ENCODE data around the gene THG1L.
"Not testable (repeated sequence)": the region's sequence is repeated elsewhere in the genome, so short reads cannot be mapped to it uniquely, and the experiment has no call there.

Gene THG1L

DNA sequence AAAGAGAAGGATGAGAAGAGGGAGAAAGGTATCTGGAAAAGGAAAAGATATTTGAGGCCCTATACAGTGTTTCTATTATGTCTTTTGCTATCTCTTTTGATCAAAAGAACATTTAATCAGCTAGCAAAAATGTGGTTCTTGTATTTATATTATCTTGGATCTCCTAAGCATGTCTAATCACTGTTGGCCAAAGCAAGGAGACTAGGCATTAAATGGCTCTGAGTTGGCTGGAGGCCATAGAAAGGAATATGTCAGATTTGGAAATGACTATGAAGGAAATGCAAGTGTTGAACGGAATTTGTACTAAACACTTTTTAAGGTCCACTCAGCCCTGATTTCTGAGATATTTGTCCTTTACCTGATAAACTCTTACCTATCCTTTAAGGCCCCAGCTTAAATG lies 22.4 kb upstream of the THG1L start:
- WGBS: 100% methylated on average over 1 of the region's 1 CpG
- no peaks in the 10 kb centered on the region for H3K27me3 ChIP-seq (ENCODE audit: insufficient read depth, low read length)
- no peak overlapping the region for H3K9ac ChIP-seq (ENCODE audit: low read depth, low read length)
- H3K4me3 ChIP-seq (ENCODE audit: low read length): no peak overlapping the region
- H3K36me3 ChIP-seq (ENCODE audit: insufficient read depth, low read length): no peaks in the 10 kb centered on the region
- no peaks in the 10 kb centered on the region for H3K4me1 ChIP-seq (ENCODE audit: insufficient read depth, low read length)
- no peak overlapping the region for H3K27ac ChIP-seq (ENCODE audit: low read depth, low read length)
- H3K9me3 ChIP-seq (ENCODE audit: insufficient read depth, low read depth, low read length): no peaks in the 10 kb centered on the region

DNA sequence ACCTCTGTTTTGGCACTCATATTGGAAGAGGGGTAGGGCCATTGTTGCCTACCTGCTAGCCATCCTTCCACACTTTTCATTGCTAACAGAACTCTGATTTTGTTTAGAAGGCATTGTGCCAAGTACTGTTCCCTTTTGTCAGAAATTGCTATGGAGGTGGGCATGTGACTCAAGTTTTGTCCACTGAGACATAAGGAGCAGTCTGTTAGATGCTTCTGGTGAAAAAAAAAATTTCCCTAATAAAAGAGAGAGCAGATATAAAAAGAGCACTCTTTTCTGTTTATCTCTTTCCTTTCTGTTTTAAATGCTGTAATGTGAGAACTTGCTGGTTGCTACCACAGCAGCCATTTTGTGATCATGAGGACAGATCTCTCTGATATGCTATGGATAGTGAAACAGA lies 21.9 kb upstream of the THG1L start:
- no peak overlapping the region for H3K27ac ChIP-seq (ENCODE audit: low read depth, low read length)
- H3K9me3 ChIP-seq (ENCODE audit: insufficient read depth, low read depth, low read length): no peaks in the 10 kb centered on the region
- no peaks in the 10 kb centered on the region for H3K36me3 ChIP-seq (ENCODE audit: insufficient read depth, low read length)
- no peak overlapping the region for H3K9ac ChIP-seq (ENCODE audit: low read depth, low read length)
- H3K4me1 ChIP-seq (ENCODE audit: insufficient read depth, low read length): no peaks in the 10 kb centered on the region
- H3K27me3 ChIP-seq (ENCODE audit: insufficient read depth, low read length): no peaks in the 10 kb centered on the region
- H3K4me3 ChIP-seq (ENCODE audit: low read length): no peak overlapping the region

DNA sequence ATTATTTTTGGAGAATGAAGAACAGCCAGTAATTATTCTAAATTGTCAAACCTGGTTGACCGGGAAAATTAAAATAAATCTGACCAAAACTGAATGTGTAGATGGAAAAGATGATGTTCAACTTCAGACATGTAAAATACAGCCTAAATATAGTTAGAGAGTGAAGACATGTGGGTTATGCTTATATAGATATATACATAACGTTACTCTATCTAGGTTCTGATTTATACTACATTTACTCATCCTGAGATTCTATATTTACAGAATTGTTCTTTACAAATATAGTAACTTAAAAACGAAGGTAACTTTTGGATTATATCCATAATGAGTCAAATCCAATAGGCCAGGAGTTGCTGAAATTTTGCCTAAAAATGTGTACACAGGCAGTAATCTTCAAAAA lies 20.8 kb upstream of the THG1L start:
- Histone ChIP-seq H3K27ac (ENCODE audit: low read depth, low read length) (no peak overlapping the region), H3K27me3 (ENCODE audit: insufficient read depth, low read length) (no peaks in the 10 kb centered on the region), H3K9ac (ENCODE audit: low read depth, low read length) (no peak overlapping the region), H3K4me3 (ENCODE audit: low read length) (no peak overlapping the region), H3K9me3 (ENCODE audit: insufficient read depth, low read depth, low read length) (no peaks in the 10 kb centered on the region), H3K36me3 (ENCODE audit: insufficient read depth, low read length) (no peaks in the 10 kb centered on the region), H3K4me1 (ENCODE audit: insufficient read depth, low read length) (no peaks in the 10 kb centered on the region)
- 92% methylated on average over 1 of the region's 3 CpGs for WGBS

DNA sequence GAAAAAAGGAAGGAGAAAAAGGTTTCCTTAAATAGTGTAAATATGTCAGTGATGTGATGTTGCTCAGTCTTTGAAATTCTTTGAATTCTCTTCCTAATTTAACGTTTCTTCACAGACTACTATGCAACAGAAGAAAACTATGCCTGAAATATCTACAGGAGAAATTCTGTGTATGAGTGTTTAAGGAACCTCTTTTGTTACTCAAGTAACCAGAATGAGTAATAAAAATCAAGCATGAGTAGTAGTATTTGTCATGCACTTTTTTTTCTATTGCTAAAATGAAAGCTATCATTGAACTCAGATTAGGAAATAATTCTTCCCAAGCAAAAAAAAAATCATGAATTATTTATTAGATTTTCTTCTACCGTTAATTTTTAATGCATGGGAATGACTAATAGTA lies 20.3 kb upstream of the THG1L start:
- no peak overlapping the region for H3K9ac ChIP-seq (ENCODE audit: low read depth, low read length)
- WGBS: no CpG with 5 or more reads among the region's 2 CpGs

DNA sequence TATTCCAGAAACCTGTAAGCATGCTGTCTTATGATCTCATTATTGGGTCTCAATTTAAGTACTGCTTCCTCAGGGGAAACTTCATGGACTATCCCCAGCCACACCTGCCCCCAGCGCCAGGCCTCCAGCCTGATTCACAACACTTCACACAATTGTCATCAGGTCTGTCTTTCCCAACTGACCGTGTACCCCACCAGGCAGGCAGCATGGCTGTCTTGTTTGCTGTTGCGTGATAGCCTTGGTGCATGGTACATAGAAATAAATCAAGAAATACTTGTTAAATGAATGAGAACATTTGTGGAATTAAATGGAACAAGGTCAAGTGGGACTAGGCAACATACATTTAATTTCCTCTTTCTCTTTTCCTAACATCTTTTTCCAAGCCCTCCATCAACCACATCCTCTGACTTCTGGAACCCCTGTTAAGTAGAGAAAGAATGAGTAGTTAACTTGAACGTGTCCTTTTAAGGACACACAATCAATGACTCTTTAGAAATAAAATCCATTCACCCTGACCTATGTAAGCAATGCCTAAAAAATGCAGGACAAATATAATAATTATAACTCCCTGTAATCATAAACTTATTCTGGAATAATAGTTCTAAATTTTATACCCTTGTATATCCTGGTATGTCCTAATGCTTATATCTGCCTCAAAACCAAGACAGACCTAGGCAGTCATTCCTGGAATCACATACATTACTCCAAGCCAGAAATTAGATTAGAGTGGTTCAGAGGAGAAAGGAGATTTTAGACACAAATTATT lies 17.2 kb upstream of the THG1L start:
- no peak overlapping the region for H3K27ac ChIP-seq (ENCODE audit: low read depth, low read length)
- WGBS: 96% methylated on average over 3 of the region's 4 CpGs
- H3K27me3 ChIP-seq (ENCODE audit: insufficient read depth, low read length): no peaks in the 10 kb centered on the region
- no peak overlapping the region for H3K4me3 ChIP-seq (ENCODE audit: low read length)
- H3K36me3 ChIP-seq (ENCODE audit: insufficient read depth, low read length): no peaks in the 10 kb centered on the region
- H3K9me3 ChIP-seq (ENCODE audit: insufficient read depth, low read depth, low read length): no peaks in the 10 kb centered on the region
- no peak overlapping the region for H3K9ac ChIP-seq (ENCODE audit: low read depth, low read length)
- no peaks in the 10 kb centered on the region for H3K4me1 ChIP-seq (ENCODE audit: insufficient read depth, low read length)

More for the DNA sequence above, 20.3 kb upstream of the THG1L start:
- Histone ChIP-seq H3K4me1 (ENCODE audit: insufficient read depth, low read length) (no peaks in the 10 kb centered on the region), H3K9me3 (ENCODE audit: insufficient read depth, low read depth, low read length) (no peaks in the 10 kb centered on the region), H3K4me3 (ENCODE audit: low read length) (no peak overlapping the region), H3K27ac (ENCODE audit: low read depth, low read length) (no peak overlapping the region), H3K36me3 (ENCODE audit: insufficient read depth, low read length) (no peaks in the 10 kb centered on the region), H3K27me3 (ENCODE audit: insufficient read depth, low read length) (no peaks in the 10 kb centered on the region)

DNA sequence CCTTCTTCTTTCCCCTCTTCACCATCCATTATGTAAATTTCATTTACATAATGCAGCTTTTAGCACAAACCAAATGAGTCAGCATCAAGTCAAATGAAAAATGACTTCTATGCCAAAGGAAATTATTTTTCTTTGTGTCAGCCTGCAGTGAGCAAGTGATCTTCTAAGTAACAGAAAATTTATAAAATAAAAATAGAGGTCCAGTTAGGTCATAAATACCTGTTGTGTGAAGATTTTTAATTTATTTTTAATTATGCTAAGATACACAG lies 16.7 kb upstream of the THG1L start:
- Histone ChIP-seq H3K27ac (ENCODE audit: low read depth, low read length) (no peak overlapping the region), H3K36me3 (ENCODE audit: insufficient read depth, low read length) (no peaks in the 10 kb centered on the region), H3K4me3 (ENCODE audit: low read length) (no peak overlapping the region), H3K9ac (ENCODE audit: low read depth, low read length) (no peak overlapping the region), H3K9me3 (ENCODE audit: insufficient read depth, low read depth, low read length) (no peaks in the 10 kb centered on the region), H3K4me1 (ENCODE audit: insufficient read depth, low read length) (no peaks in the 10 kb centered on the region), H3K27me3 (ENCODE audit: insufficient read depth, low read length) (no peaks in the 10 kb centered on the region)

DNA sequence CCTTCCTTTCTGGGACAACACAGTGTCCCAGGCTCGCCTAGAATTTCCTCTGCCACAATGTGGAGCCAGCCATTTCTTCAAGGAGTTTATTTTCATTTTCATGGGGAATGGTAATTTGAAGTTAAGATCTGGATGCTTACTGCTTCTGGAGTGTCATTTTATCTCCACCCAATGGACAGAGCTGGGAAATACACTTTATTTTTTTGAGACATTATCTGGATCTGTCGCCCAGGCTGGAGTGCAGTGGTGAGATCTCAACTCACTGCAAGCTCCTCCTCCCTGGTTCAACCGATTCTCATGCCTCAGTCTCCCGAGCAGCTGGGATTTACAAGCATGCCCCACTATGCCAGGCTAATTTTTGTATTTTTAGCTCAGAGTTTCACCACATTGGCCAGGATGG lies 12.7 kb upstream of the THG1L start:
- H3K9me3 ChIP-seq (ENCODE audit: insufficient read depth, low read depth, low read length): no peaks in the 10 kb centered on the region
- 64% methylated on average over 4 of the region's 4 CpGs for WGBS
- H3K36me3 ChIP-seq (ENCODE audit: insufficient read depth, low read length): no peaks in the 10 kb centered on the region
- no peak overlapping the region for H3K9ac ChIP-seq (ENCODE audit: low read depth, low read length)
- no peak overlapping the region for H3K27ac ChIP-seq (ENCODE audit: low read depth, low read length)
- H3K4me1 ChIP-seq (ENCODE audit: insufficient read depth, low read length): no peaks in the 10 kb centered on the region
- no peak overlapping the region for H3K4me3 ChIP-seq (ENCODE audit: low read length)
- no peaks in the 10 kb centered on the region for H3K27me3 ChIP-seq (ENCODE audit: insufficient read depth, low read length)

DNA sequence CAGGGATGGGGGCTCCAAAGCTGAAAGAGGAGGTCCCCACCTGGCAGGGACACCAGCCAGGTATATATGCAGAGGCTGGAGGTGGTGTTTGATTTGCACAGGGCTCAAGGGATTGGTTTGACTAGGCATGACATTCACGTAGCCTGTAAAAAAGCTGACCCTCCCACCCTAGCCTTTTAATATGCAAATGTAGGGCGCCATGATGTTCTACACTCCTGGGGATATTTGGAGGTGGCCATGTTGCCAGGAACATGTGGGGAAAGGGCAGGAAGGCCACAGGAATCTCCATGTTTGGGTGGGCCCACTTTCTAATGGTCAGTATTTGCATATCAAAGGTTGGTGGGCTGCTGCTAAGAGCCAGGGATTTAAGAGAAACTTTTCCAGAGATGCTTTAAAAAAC lies 12.0 kb upstream of the THG1L start:
- WGBS: 45% methylated on average over 2 of the region's 2 CpGs
- no peak overlapping the region for H3K27ac ChIP-seq (ENCODE audit: low read depth, low read length)

DNA sequence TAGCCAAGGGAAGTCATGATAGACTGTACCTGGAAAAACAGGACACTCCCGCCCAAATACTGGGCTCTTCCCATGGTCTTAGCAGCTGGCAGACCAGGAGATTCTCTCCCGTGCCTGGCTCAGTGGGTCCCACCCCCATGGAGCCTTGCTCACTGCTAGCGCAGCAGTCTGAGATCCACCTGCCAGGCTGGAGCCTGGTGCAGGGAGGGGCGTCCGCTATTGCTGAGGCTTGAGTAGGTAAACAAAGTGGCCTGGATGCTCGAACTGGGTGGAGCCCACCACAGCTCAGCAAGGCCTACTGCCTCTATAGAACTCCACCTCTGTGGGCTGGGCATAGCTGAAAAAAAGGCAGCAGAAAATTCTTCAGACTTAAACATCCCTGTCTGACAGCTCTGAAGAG lies 10.1 kb upstream of the THG1L start:
- 95% methylated on average over 6 of the region's 6 CpGs for WGBS
- no peaks in the 10 kb centered on the region for H3K27me3 ChIP-seq (ENCODE audit: insufficient read depth, low read length)
- no peaks in the 10 kb centered on the region for H3K9me3 ChIP-seq (ENCODE audit: insufficient read depth, low read depth, low read length)
- no peak overlapping the region for H3K9ac ChIP-seq (ENCODE audit: low read depth, low read length)
- H3K36me3 ChIP-seq (ENCODE audit: insufficient read depth, low read length): no peaks in the 10 kb centered on the region
- H3K4me3 ChIP-seq (ENCODE audit: low read length): no peak overlapping the region
- H3K27ac ChIP-seq (ENCODE audit: low read depth, low read length): no peak overlapping the region
- H3K4me1 ChIP-seq (ENCODE audit: insufficient read depth, low read length): no peaks in the 10 kb centered on the region

More for the DNA sequence above, 12.0 kb upstream of the THG1L start:
- no peaks in the 10 kb centered on the region for H3K36me3 ChIP-seq (ENCODE audit: insufficient read depth, low read length)
- H3K4me1 ChIP-seq (ENCODE audit: insufficient read depth, low read length): no peaks in the 10 kb centered on the region
- no peaks in the 10 kb centered on the region for H3K27me3 ChIP-seq (ENCODE audit: insufficient read depth, low read length)
- no peak overlapping the region for H3K9ac ChIP-seq (ENCODE audit: low read depth, low read length)
- no peak overlapping the region for H3K4me3 ChIP-seq (ENCODE audit: low read length)
- no peaks in the 10 kb centered on the region for H3K9me3 ChIP-seq (ENCODE audit: insufficient read depth, low read depth, low read length)

DNA sequence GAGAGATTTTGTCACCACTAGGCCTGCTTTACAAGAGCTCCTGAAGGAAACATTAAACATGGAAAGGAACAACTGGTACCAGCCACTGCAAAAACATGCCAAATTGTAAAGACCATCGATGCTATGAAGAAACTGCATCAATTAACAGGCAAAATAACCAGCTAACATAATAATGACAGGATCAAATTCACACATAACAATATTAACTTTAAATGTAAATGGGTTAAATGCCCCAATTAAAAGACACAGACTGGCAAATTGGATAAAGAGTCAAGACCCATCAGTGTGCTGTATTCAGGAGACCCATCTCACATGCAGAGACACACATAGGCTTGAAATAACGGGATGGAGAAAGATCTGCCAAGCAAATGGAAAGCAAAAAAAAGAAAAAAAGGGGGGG lies 8.3 kb upstream of the THG1L start:
- 75% methylated on average over 1 of the region's 2 CpGs for WGBS
- H3K9me3 ChIP-seq (ENCODE audit: insufficient read depth, low read depth, low read length); H3K4me3 ChIP-seq (ENCODE audit: low read length); H3K4me1 ChIP-seq (ENCODE audit: insufficient read depth, low read length); H3K36me3 ChIP-seq (ENCODE audit: insufficient read depth, low read length); H3K9ac ChIP-seq (ENCODE audit: low read depth, low read length); H3K27ac ChIP-seq (ENCODE audit: low read depth, low read length); H3K27me3 ChIP-seq (ENCODE audit: insufficient read depth, low read length): not testable (repeated sequence)

DNA sequence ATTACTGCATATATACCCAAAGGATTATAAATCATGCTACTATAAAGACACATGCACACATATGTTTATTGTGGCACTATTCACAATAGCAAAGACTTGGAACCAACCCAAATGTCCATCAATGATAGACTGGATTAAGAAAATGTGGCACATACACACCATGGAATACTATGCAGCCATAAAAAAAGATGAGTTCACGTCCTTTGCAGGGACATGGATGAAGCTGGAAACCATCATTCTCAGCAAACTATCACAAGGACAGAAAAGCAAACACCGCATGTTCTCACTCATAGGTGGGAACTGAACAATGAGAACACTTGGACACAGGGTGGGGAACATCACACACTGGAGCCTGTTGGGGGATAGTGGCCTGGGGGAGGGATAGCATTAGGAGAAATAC lies 4.6 kb upstream of the THG1L start:
- not testable (repeated sequence) for H3K9me3 ChIP-seq (ENCODE audit: insufficient read depth, low read depth, low read length); H3K4me3 ChIP-seq (ENCODE audit: low read length); H3K27me3 ChIP-seq (ENCODE audit: insufficient read depth, low read length); H3K4me1 ChIP-seq (ENCODE audit: insufficient read depth, low read length); H3K27ac ChIP-seq (ENCODE audit: low read depth, low read length); H3K9ac ChIP-seq (ENCODE audit: low read depth, low read length); H3K36me3 ChIP-seq (ENCODE audit: insufficient read depth, low read length)
- WGBS: 100% methylated on average over 1 of the region's 2 CpGs

DNA sequence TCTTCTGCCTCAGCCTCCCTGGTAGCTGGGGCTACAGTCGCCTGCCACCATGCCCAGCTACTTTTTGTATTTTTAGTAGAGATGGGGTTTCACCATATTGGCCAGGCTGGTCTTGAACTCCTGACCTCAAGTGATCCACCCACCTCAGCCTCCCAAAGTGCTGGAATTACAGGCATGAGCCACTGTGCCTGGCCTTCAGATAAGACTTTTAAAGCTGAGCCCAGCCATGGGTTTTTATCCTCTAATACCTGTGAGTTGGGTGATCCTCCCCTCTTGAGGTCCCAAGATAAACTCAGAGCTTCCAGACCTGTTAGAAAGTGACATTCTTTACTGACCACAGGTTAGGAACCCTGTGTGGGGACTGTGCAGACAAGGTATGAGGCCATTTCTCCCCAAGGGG lies 3.4 kb upstream of the THG1L start:
- not testable (repeated sequence) for H3K27me3 ChIP-seq (ENCODE audit: insufficient read depth, low read length); H3K4me1 ChIP-seq (ENCODE audit: insufficient read depth, low read length); H3K27ac ChIP-seq (ENCODE audit: low read depth, low read length); H3K9ac ChIP-seq (ENCODE audit: low read depth, low read length); H3K9me3 ChIP-seq (ENCODE audit: insufficient read depth, low read depth, low read length); H3K4me3 ChIP-seq (ENCODE audit: low read length); H3K36me3 ChIP-seq (ENCODE audit: insufficient read depth, low read length)
- WGBS: 60% methylated on average over 1 of the region's 1 CpG
